HG03095 (cell line): ENCODE data around the gene VIPR2.

ENCODE experiments used
- ATAC-seq: cut with Tn5 transposase; IDR thresholded peaks from one replicate; pipeline ENCODE4 v1.9.1; 2021; ENCODE audit warnings: moderate library complexity; ENCODE audit not compliant: unreplicated experiment

Gene VIPR2

DNA sequence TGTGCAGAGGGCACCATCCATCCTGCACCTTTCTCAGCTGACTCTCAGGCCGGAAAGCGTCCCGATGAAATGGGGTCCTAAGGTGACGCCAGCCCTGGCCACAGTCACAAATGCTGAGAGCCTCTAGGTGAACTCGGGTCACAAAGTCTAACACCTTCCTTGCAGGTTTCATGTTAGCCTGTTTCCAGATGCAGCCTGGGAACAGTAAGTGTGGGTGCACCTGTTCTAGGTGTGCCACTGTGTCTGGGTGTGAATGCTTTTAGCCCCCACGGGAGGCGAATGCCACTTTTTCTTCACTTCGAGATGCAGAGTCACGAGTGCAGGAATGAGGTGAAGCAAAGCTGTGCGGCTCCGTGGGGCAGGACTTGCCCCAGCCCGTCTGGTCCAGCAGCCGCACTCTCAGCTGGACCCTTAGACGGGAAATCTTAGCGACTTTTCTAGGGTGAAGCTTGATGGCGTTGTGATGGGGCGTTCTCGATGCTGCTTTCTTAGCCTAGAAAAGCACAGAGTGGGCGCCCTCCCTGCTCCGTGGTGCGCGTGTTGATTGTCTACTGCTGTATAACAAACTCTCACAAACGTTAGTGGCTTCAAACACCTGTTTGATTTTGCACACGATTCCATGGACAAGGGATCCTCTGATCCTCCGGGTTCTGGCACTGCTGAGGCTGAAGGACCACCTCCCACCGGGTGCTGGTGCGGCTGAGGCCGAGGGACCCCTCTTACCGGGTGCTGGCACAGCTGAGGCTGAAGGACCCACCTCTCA is 13.6 kb upstream of the VIPR2 start:
- ATAC-seq = no peak

DNA sequence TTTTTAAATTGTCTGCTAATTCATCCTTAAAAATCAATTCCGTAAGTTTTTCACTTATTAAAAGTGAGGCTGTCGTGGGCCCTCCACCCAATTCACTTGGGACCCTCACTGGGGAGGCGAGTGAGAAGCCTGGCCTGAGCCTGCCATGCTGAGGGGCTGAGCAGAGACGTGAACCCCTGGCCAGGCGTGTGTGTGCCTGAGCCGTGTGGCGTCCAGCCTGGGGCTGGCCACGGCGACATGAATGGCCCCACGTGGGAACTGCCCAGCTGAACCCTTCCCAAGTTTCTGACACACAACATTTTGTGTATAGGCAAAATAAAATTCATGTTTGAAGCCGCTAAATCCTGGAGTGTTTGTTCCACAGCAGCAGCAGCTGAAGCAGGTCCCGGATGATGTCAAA is 13.0 kb upstream of the VIPR2 start:
- no peak for ATAC-seq

DNA sequence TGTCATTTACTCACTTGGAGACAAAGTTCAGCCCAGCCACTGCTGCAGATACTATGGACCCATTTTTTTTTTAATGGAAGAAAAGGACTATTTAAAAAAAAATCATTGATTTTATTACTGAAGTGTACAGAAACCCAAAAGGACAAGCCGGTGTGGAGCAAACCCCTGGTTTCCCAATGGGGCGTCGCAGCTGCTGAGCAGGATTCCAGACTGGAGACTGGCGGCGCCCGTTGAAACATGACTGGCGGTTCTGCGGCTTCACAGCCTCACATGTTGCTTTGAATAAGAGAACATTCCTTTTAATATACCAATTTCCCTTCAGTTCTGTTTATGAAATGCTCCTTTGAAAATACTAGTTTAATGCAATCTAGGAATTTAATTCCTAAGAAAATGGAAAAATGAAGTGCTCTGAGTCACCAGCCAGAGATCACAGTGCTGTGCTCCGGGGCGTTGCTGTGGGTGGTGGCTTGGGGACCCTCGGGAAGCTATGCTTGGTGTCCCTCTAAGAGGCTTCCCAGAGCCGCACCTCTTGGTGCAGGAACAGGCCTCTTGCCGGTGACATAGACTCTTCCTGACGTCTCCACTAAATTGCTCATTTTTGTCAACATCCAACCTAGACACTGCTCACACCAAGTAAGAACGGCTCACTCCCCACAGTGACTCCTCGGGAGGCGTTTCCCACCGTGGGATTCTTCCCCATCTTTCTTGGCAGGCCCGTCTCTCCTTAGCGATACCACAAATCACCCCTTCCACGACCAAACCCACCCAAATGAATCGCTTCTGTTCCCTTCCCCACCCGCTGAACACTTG is 12.0 kb upstream of the VIPR2 start:
- ATAC-seq = no peak

- ATAC-seq = no peak
Observed at GRCh38 chr7:159155410-159155809, 10.7 kb upstream of the VIPR2 start.

GRCh38 chr7:159154243-159154642 is 9.6 kb upstream of the VIPR2 start:
- ATAC-seq = no peak

GRCh38 chr7:159153511-159153910 is 8.8 kb upstream of the VIPR2 start:
- ATAC-seq = no peak

DNA sequence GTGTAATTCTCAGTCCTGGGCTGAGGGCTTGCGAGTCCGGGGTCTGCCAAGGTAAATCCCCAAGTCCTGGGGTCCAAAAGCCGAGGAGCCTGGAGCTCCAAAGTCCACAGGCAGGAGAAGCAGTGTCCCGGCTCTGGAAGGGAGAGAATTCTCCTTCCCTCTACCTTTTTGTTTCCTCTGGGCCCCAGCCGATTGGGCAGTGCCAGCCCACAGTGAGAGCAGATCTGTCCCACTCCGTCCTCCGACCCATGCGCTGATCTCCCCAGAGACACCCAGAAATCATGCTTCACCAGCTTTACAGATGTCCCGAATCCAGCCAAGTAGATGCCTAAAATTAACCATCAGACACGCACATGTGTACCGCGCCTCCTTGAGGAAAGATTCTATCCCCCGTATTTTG is 8.1 kb upstream of the VIPR2 start:
- no peak for ATAC-seq

DNA sequence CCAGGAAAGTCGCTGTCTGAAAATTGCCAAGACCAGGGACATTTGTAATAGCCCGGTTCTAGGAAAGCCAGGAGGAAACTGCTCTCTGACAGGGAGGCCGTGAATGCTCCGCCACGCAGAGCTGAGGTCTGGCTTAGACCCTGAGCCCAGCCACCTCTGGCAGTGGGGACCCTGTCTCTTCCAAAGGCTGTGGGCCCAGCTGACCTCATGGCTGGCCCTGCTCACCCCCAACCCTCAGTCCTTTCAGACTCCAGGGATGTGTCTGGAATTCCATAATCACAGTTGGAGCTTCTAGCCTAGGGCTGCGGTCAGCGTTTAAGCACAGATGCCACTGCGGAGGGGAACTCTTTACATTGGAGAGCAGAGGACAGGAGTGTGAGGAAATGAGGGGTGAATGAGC is 6.6 kb upstream of the VIPR2 start:
- ATAC-seq = no peak

DNA sequence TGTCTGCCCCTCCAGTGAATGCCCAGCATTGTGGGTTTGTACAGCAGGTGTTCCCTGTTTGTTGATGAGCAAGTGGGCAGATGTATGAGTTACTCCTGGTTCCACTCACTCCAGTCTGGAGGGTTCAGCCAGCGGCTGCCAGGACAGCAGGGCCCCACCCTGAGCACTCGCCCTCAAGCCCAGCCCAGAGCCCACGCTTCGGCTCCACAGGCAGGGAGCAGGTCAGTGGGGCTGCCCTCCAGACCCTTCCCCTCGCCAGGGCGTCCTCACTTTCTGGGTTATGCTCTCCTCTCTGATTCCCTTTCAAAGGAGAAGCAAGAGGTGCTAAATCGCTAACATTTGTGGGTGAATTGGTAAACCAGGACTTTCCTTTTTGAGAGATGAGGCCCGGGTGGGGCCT is 4.8 kb upstream of the VIPR2 start:
- ATAC-seq = no peak

- no peak for ATAC-seq
Observed at GRCh38 chr7:159148430-159149395, 4.0 kb upstream of the VIPR2 start.

GRCh38 chr7:159147687-159148086 is 3.0 kb upstream of the VIPR2 start:
- no peak for ATAC-seq

DNA sequence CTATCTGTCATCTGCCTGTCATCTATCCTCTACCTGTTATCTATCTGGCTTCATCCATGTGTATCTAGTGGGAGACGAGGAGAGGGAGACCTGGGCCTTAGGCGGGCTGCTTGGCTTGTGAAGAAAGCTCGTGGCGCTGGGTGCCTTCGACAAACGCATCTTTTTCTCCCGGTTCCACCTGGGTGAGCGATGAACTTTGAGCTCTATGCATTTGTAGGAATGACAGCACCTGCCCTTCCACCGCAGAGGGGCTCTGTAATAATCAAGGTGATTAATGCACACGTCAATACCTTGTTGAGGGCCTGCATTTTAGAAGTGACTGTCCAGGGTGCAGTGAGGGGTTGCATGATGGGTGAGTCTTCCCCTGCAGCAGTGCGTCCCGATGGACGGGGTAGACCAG is 2.6 kb upstream of the VIPR2 start:
- no peak for ATAC-seq

- ATAC-seq = no peak
Observed at GRCh38 chr7:159146084-159146858, 1.6 kb upstream of the VIPR2 start.

DNA sequence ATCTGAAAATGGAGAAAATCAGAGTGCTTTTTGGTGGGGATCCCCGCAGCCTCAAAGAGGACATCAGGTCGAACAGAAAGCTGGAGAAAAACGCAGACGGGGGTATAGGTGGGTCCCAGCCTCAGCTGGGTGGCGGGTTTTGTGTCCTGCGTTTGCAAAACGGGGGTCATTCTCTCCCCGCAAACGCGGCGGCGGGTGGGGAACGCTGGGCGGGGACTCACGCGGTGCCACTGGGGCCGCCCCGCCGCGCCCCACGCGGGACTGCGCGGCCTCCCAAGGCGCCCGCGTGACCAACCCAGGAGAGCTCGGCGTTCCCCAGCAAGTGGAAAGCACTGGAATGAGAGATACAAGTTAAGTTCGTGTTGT is 806 bp upstream of the VIPR2 start:
- ATAC-seq = no peak

- ATAC-seq = no peak
Observed at GRCh38 chr7:159143780-159144757, 598 bp downstream of the VIPR2 start.

- ATAC-seq = no peak
Observed at GRCh38 chr7:159142730-159143129, 1.9 kb downstream of the VIPR2 start.

DNA sequence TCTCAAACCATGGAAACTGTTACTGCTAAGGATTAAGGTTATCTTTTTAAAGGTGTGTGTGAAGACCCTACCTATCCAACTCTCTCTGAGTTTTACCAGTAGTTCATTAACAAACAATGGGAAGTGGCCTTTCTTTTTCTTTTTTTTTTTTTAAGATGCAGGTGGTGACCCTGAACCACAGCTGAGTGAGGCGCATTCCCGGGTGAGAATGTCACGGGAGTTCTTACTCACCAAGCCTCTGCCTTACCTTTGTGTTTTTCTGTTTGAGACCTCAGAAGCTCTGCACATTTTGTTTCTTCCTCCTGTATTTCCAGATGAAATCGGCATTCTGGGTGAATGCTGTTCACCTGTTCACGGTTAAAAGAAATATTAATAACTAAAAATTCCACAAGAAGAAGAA is 2.5 kb downstream of the VIPR2 start:
- ATAC-seq = no peak

DNA sequence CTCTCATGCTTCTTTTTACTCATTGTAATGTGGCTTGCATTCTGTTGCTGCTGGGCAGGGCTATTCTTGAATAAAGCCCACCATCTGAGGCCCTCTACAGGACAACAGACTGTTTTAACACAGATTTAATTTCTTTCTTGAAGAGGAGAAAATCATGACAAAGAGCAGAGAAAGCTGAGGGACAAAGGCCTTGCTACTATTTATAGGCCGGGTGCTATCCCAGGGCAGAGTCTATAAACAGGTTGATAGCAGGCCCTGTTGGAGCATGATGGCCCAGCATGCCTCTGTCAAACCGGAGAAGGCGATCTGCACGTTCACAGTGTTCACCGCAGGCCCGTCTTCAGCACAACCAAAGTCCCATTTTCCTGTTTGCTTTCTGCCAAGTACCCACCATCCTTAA is 3.0 kb downstream of the VIPR2 start:
- ATAC-seq = no peak

DNA sequence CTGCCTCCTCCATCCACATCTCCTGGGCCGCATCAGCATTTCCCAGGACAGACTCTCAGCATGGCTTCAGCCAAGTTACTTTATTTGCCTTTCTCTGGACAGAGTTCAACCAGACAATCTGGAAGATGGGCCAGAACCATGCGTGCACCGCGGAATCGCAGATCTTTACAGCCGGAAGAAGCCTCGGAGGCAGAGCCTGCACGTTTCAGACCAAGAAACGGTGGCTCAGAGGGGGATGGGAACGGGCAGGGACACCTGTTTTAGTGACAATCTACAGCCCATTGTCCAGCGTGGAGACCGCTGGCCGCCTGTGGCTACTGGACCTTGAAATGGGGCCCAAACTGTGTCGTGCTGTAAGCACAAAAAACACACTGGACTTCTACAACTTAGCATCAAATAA is 3.5 kb downstream of the VIPR2 start:
- no peak for ATAC-seq
